Measurements from ENCODE around the gene SZRD1.
A peak's percentile ranks its signal among the peaks of the same experiment; 100 is the strongest.
"Not testable (repeated sequence)": the region's sequence is repeated elsewhere in the genome, so short reads cannot be mapped to it uniquely, and the experiment has no call there.

The SZRD1 gene

GRCh38 chr1:16356867-16357266 lies 10.2 kb upstream of the SZRD1 start:
- in situ Hi-C loops (cut with HindIII; ENCODE audit: low pct_ligation_motif_present, low pct_unique_long_range_greater_than_20kb, low sequenced_read_pairs) = no loop called here
- no peak for DNase-seq

DNA sequence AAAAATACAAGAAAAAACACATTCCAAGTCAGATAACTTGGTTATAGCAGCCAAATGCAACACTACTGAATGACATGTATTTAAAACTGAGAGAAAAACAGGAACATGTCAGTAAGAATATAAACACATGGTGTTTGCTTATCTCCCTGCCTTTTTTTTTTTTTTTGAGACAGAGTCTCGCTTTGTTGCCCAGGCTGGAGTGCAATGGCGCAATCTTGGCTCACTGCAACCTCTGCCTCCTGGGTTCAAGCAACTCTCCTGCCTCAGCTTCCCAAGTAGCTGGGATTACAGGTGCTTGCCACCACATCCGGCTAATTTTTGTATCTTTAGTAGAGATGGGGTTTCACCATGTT lies 1.9 kb upstream of the SZRD1 start:
- DNase-seq = not testable (repeated sequence)

DNA sequence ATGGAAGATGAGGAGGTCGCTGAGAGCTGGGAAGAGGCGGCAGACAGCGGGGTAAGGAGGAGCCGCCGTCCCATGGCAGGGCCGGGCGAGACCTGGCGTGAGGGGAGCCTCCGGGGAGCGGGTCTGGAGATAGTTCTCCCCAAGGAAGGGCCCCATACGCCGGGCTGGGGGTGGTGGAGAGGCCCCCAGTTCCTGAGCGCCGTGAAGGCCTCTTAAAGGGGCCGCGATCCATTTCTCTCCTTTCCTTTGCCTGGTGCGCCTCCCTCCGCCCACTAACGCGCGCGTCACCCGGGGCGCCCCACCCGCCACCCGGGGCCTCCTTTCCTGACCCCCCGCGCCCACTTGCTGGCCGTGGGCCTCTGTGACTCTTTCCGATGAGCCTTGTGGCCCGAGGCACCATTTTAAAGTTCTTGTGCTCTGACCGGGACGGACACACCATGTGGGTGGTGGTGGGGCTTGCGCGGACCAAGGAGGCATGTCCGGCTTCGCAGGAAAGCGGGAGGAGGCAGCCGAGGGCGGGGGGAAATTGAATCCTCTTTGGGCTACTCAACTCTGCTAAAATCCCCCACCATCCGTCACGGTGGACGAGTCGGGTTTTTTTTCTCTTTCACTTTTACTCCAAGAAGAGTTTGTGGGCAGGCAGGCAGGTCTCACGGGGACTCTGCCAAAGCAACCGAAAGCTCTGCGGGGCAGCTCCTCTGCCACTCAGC lies 371 bp downstream of the SZRD1 start:
- in situ Hi-C loops (cut with HindIII; ENCODE audit: low pct_ligation_motif_present, low pct_unique_long_range_greater_than_20kb, low sequenced_read_pairs) = no loop called here

More for the DNA sequence above, 1.9 kb upstream of the SZRD1 start:
- in situ Hi-C loops (cut with HindIII; ENCODE audit: low pct_ligation_motif_present, low pct_unique_long_range_greater_than_20kb, low sequenced_read_pairs) = not testable (repeated sequence)

GRCh38 chr1:16367968-16368890 lies 1.2 kb downstream of the SZRD1 start:
- DNase-seq = peak; percentile 11
- in situ Hi-C loops (cut with HindIII; ENCODE audit: low pct_ligation_motif_present, low pct_unique_long_range_greater_than_20kb, low sequenced_read_pairs) = no loop called here

More for the DNA sequence above, 371 bp downstream of the SZRD1 start:
- peak; percentile 80 for DNase-seq

DNA sequence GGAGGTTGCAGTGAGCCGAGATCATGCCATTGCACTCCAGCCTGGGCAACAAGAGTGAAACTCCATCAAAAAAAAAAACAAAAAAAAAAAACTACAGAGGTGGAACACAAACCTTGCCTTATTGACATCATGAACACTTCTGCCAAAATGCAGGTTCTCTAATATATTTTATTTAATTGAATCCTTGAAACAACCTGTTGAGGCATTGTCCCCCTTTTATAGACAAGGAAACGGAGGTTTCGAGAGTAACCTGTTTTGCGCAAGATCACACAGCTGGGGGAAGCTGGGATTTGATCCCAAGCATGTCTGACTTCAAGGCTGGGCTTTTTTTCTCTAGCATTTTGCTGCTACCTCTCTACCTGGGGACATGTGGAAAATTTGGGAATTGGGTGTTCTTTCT lies 2.8 kb downstream of the SZRD1 start:
- in situ Hi-C loops (cut with HindIII; ENCODE audit: low pct_ligation_motif_present, low pct_unique_long_range_greater_than_20kb, low sequenced_read_pairs) = no loop called here
- DNase-seq = no peak

DNA sequence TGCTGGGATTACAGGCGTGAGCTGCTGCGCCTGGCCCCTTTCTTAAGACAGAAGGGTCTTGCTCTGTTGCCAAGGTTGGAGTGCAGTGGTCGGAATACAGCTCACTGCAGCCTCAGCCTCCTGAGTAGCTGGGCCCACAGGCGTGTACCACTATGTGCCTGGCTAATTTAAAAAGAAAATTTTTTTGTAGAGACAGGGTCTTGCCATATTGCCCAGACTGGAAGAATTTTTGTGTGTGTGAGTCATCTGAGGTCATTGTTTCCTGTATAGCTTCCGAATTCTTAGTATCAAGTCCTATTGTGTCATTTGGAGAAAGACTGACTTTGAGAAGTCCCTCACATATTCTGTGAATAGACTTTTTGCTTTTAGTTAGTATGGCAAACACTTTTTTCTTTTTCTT lies 4.7 kb downstream of the SZRD1 start:
- DNase-seq = no peak

GRCh38 chr1:16372535-16373285 lies 5.7 kb downstream of the SZRD1 start:
- in situ Hi-C loops (cut with HindIII; ENCODE audit: low pct_ligation_motif_present, low pct_unique_long_range_greater_than_20kb, low sequenced_read_pairs) = no loop called here
- no peak for DNase-seq

More for the DNA sequence above, 4.7 kb downstream of the SZRD1 start:
- in situ Hi-C loops (cut with HindIII; ENCODE audit: low pct_ligation_motif_present, low pct_unique_long_range_greater_than_20kb, low sequenced_read_pairs) = no loop called here

- DNase-seq = no peak
- in situ Hi-C loops (cut with HindIII; ENCODE audit: low pct_ligation_motif_present, low pct_unique_long_range_greater_than_20kb, low sequenced_read_pairs) = no loop called here
These were observed 7.2 kb downstream of the SZRD1 start for GRCh38 chr1:16374266-16374665.

- in situ Hi-C loops (cut with HindIII; ENCODE audit: low pct_ligation_motif_present, low pct_unique_long_range_greater_than_20kb, low sequenced_read_pairs) = no loop called here
- no peak for DNase-seq
These were observed 8.7 kb downstream of the SZRD1 start for GRCh38 chr1:16375521-16376340.

DNA sequence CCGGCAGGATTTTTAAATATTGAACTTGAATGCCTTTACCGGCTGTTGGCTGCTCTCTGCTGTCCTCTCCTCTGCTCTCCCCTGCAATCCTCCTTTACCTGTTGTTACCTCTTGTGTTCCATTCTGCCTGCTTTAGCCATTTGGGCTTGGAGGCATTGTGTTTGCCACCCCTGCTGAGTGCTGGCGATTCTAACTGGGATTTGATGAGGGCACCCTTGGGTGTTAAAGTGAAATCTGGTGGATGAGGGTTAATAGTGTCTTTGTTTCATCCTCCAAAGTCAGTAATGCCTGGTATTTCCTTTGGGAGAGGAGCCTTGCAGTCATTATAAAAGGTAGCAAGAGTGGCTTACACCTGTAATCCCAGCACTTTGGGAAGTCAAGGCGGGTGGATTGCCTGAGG lies 9.9 kb downstream of the SZRD1 start:
- in situ Hi-C loops (cut with HindIII; ENCODE audit: low pct_ligation_motif_present, low pct_unique_long_range_greater_than_20kb, low sequenced_read_pairs) = no loop called here
- DNase-seq = no peak

GRCh38 chr1:16378443-16378842 lies 11.4 kb downstream of the SZRD1 start:
- no peak for DNase-seq
- in situ Hi-C loops (cut with HindIII; ENCODE audit: low pct_ligation_motif_present, low pct_unique_long_range_greater_than_20kb, low sequenced_read_pairs) = no loop called here

GRCh38 chr1:16380868-16381267 lies 13.8 kb downstream of the SZRD1 start:
- in situ Hi-C loops (cut with HindIII; ENCODE audit: low pct_ligation_motif_present, low pct_unique_long_range_greater_than_20kb, low sequenced_read_pairs) = no loop called here

GRCh38 chr1:16383888-16384287 lies 16.8 kb downstream of the SZRD1 start:
- DNase-seq = no peak
- in situ Hi-C loops (cut with HindIII; ENCODE audit: low pct_ligation_motif_present, low pct_unique_long_range_greater_than_20kb, low sequenced_read_pairs) = no loop called here

More at GRCh38 chr1:16380868-16381267, 13.8 kb downstream of the SZRD1 start:
- DNase-seq = no peak

GRCh38 chr1:16385659-16386453 lies 18.8 kb downstream of the SZRD1 start:
- no peak for DNase-seq

DNA sequence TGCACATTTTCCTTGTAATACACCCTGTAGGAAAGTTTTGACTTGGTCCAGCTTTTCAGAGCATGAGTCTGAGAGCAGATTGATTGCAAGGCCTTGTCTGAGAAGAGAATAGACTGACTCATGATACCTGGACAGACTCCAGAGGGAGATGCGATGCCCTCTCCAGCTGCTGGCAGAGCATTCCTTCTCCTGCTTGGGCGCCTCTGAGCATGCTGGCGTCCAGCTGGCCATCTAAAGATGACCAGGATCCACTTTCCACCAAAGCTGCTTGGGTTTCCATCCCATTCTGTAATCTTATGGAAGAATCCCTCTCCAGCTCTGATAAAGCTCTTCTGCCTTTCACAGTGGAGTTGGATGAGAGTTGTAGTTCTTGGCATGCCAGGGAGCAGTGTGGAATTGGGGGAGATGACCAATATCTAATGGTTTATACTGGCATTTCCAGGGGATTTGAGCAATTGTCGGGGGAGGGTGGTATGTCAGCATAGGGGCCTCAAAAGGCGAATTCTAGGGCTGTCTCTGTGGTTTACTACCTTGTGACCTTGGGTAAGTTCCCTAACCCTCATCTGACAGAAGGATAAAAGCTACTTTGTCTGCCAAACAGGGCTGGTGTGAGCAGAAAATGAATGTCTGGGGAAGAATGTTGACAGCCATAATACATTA lies 19.5 kb downstream of the SZRD1 start:
- DNase-seq = peak; percentile 83
- in situ Hi-C loops (cut with HindIII; ENCODE audit: low pct_ligation_motif_present, low pct_unique_long_range_greater_than_20kb, low sequenced_read_pairs) = no loop called here

More at GRCh38 chr1:16385659-16386453, 18.8 kb downstream of the SZRD1 start:
- in situ Hi-C loops (cut with HindIII; ENCODE audit: low pct_ligation_motif_present, low pct_unique_long_range_greater_than_20kb, low sequenced_read_pairs) = no loop called here

- in situ Hi-C loops (cut with HindIII; ENCODE audit: low pct_ligation_motif_present, low pct_unique_long_range_greater_than_20kb, low sequenced_read_pairs) = no loop called here
- DNase-seq = no peak
These were observed 20.5 kb downstream of the SZRD1 start for GRCh38 chr1:16387201-16388188.
